CD8-positive, alpha-beta memory T cell (primary cell): ENCODE data around the gene TOGARAM2. TPM values are rescaled to one million over a fixed set of nuclear protein-coding genes. Genes with fewer than 3 reads are reported as not detected.

Source experiments
- CTCF ChIA-PET: fragments of 350-600 bp; sonication (Branson Sonifier 250); formaldehyde crosslinking; loops from one replicate; lab custom pipeline; 2021; ENCODE audit warnings: antibody characterized with exemption; lab: Charles Lee
- POLR2A ChIA-PET: fragments of 350-600 bp; sonication (Branson Sonifier 250); formaldehyde crosslinking; loops from one replicate; lab custom pipeline; 2021; ENCODE audit warnings: antibody characterized with exemption; lab: Charles Lee
- DNase-seq, 5 donors: peaks; one replicate each; pipeline versions ENCODE4 v3.0.0 to v3.0.0-alpha.2; 2020 to 2022; ENCODE audit warnings: mixed read lengths in 1 of 5
- H3K27ac ChIP-seq: one replicate; pipeline ENCODE4 v1.7.0; 2013; ENCODE audit warnings: low read depth, mild to moderate bottlenecking, low read length, moderate library complexity
- H3K27me3 ChIP-seq: 2 replicates; pipeline ENCODE4 v1.7.0; 2013; ENCODE audit warnings: low read length, mild to moderate bottlenecking; ENCODE audit not compliant: insufficient read depth, poor library complexity, severe bottlenecking
- H3K36me3 ChIP-seq: 2 replicates; pipeline ENCODE4 v1.7.0; 2013; ENCODE audit warnings: mild to moderate bottlenecking, low read length, moderate library complexity; ENCODE audit not compliant: insufficient read depth
- H3K4me1 ChIP-seq: 2 replicates; pipeline ENCODE4 v1.7.0; 2013; ENCODE audit warnings: mild to moderate bottlenecking, low read length, moderate library complexity; ENCODE audit not compliant: insufficient read depth
- H3K4me3 ChIP-seq: 2 replicates; pipeline ENCODE4 v1.7.0; 2013; ENCODE audit warnings: mild to moderate bottlenecking, low read length
- H3K9me3 ChIP-seq: 2 replicates; pipeline ENCODE4 v1.7.0; 2013; ENCODE audit warnings: mild to moderate bottlenecking, low read length
- H3K27ac Mint-ChIP-seq, 8 donors: one replicate each; pipeline ENCODE4 v1.8.0; 2020 to 2021; ENCODE audit warnings: mixed read lengths in 8 of 8, mild to moderate bottlenecking in 6 of 8, inconsistent platforms in 3 of 8, moderate library complexity in 3 of 8
- H3K27me3 Mint-ChIP-seq, 2 donors: one replicate each; pipeline ENCODE4 v1.8.0; 2020 to 2021; ENCODE audit warnings: mixed read lengths in 2 of 2, mild to moderate bottlenecking in 1 of 2, moderate library complexity in 1 of 2
- H3K36me3 Mint-ChIP-seq, 3 donors: one replicate each; pipeline ENCODE4 v1.8.0; 2020 to 2021; ENCODE audit warnings: mixed read lengths in 3 of 3, inconsistent platforms in 1 of 3, mild to moderate bottlenecking in 1 of 3
- H3K4me1 Mint-ChIP-seq, 3 donors: one replicate each; pipeline ENCODE4 v1.8.0; 2020 to 2021; ENCODE audit warnings: mixed read lengths in 3 of 3, inconsistent platforms in 1 of 3, mild to moderate bottlenecking in 1 of 3
- H3K4me3 Mint-ChIP-seq, 7 donors: one replicate each; pipeline ENCODE4 v1.8.0; 2020 to 2021; ENCODE audit warnings: mixed read lengths in 7 of 7, mild to moderate bottlenecking in 6 of 7, moderate library complexity in 4 of 7, inconsistent platforms in 2 of 7
- H3K9me3 Mint-ChIP-seq, 5 donors: one replicate each; pipeline ENCODE4 v1.8.0; 2020 to 2022; ENCODE audit warnings: mixed read lengths in 5 of 5, mild to moderate bottlenecking in 3 of 5, moderate library complexity in 2 of 5, inconsistent platforms in 1 of 5
- polyA plus RNA-seq: library from polyadenylated mRNA; unstranded; fragments of 300-500 nt; fragmentation: Illumina TruSeq; gene quantifications from one replicate; pipeline ENCODE4 v1.2.3, GENCODE V29; 2021
- total RNA-seq, 2 experiments: library from RNA; stranded (reverse); gene quantifications; one replicate each; pipeline ENCODE4 v1.2.3, GENCODE V29; 2021

TOGARAM2 gene
- total and polyA plus RNA-seq, 3 experiments from 2014 or later = 2.5 to 5.2 (median 5.0) TPM

GRCh38 chr2:29011418-29012060 lies 30.4 kb downstream of the TOGARAM2 start:
- H3K27me3 Mint-ChIP-seq = peaks cover 0 to 6% of the 10 kb centered on the region in 2 donors
- peak overlapping the region; percentile 28 for H3K4me3 ChIP-seq
- H3K27ac ChIP-seq = peak overlapping the region; percentile 93
- H3K9me3 ChIP-seq = no peaks in the 10 kb centered on the region
- peak overlapping the region; percentile 96 to 100 (median 99) for H3K27ac Mint-ChIP-seq
- H3K36me3 Mint-ChIP-seq = peaks cover 0 to 1% (median 0%) of the 10 kb centered on the region in 3 donors
- H3K4me1 ChIP-seq = peaks cover 82% of the 10 kb centered on the region
- peak overlapping the region; percentile 78 to 96 (median 80) for H3K4me3 Mint-ChIP-seq
- ChIA-PET CTCF (interaction anchor here (0.9 to 7.6 kb wide), 9 partner anchors 8 to 417 kb away, joined by 3 to 45 read pairs (median 5); no protein-coding TSS in a partner anchor), POLR2A (interaction anchor here (0.5 to 7.0 kb wide), 6 partner anchors 11 to 1135 kb away, joined by 3 to 83 read pairs (median 4); partner anchors contain the start of genes CLIP4 and YPEL5)
- H3K27me3 ChIP-seq = no peaks in the 10 kb centered on the region
- peaks cover 78 to 82% (median 80%) of the 10 kb centered on the region in 3 donors for H3K4me1 Mint-ChIP-seq
- H3K9me3 Mint-ChIP-seq = no peaks in the 10 kb centered on the region
- peak; percentile 81 to 95 (median 86) for DNase-seq
- H3K36me3 ChIP-seq = no peaks in the 10 kb centered on the region

- ChIA-PET CTCF (interaction anchor here (0.9 to 7.6 kb wide), 8 partner anchors 9 to 418 kb away, joined by 3 to 45 read pairs (median 4); no protein-coding TSS in a partner anchor), POLR2A (interaction anchor here (0.6 to 7.0 kb wide), 5 partner anchors 12 to 1134 kb away, joined by 3 to 83 read pairs (median 4); partner anchors contain the start of genes CLIP4 and YPEL5)
- DNase-seq = peak; percentile 17 to 77 (median 67)
- Mint-ChIP-seq H3K4me3 (peak overlapping the region; percentile 78 to 96 (median 88)), H3K4me1 (peaks cover 83 to 88% (median 86%) of the 10 kb centered on the region in 3 donors), H3K27ac (peak overlapping the region; percentile 96 to 100 (median 99)), H3K27me3 (peaks cover 0 to 6% of the 10 kb centered on the region in 2 donors), H3K9me3 (no peaks in the 10 kb centered on the region), H3K36me3 (peaks cover 0 to 2% (median 0%) of the 10 kb centered on the region in 3 donors)
- Histone ChIP-seq H3K27me3 (no peaks in the 10 kb centered on the region), H3K4me3 (peak overlapping the region; percentile 28), H3K9me3 (no peaks in the 10 kb centered on the region), H3K4me1 (peaks cover 88% of the 10 kb centered on the region), H3K27ac (peak overlapping the region; percentile 93), H3K36me3 (no peaks in the 10 kb centered on the region)
Measured at GRCh38 chr2:29012211-29012681, 31.1 kb downstream of the TOGARAM2 start.

- Mint-ChIP-seq H3K27me3 (peaks cover 0 to 6% of the 10 kb centered on the region in 2 donors), H3K27ac (peak overlapping the region; percentile 96 to 100 (median 99)), H3K9me3 (no peaks in the 10 kb centered on the region), H3K36me3 (peaks cover 0 to 4% (median 2%) of the 10 kb centered on the region in 3 donors), H3K4me1 (peaks cover 86 to 96% (median 91%) of the 10 kb centered on the region in 3 donors), H3K4me3 (peak overlapping the region; percentile 80 to 96 (median 88))
- peak in 1 of 5 donors; percentile 10 for DNase-seq
- H3K4me3 ChIP-seq = no peak overlapping the region
- ChIA-PET POLR2A (interaction anchor here (7.0 kb wide), 1 partner anchor 103 kb away, joined by 83 read pairs; the partner anchor contains the start of gene CLIP4), CTCF (interaction anchor here (1.1 to 7.6 kb wide), 6 partner anchors 10 to 103 kb away, joined by 4 to 45 read pairs (median 10); no protein-coding TSS in a partner anchor)
- H3K27me3 ChIP-seq = no peaks in the 10 kb centered on the region
- no peaks in the 10 kb centered on the region for H3K9me3 ChIP-seq
- peaks cover 96% of the 10 kb centered on the region for H3K4me1 ChIP-seq
- peak overlapping the region; percentile 93 for H3K27ac ChIP-seq
- H3K36me3 ChIP-seq = no peaks in the 10 kb centered on the region
Measured at GRCh38 chr2:29013057-29013780, 32.1 kb downstream of the TOGARAM2 start.

- peak overlapping the region; percentile 52 for H3K4me3 ChIP-seq
- Mint-ChIP-seq H3K9me3 (no peaks in the 10 kb centered on the region), H3K36me3 (peaks cover 0 to 6% (median 2%) of the 10 kb centered on the region in 3 donors), H3K27me3 (peaks cover 0 to 6% of the 10 kb centered on the region in 2 donors), H3K4me1 (peaks cover 82 to 95% (median 89%) of the 10 kb centered on the region in 3 donors), H3K4me3 (peak overlapping the region; percentile 80 to 93 (median 88)), H3K27ac (peak overlapping the region; percentile 96 to 100 (median 99))
- no peaks in the 10 kb centered on the region for H3K9me3 ChIP-seq
- peak overlapping the region; percentile 93 for H3K27ac ChIP-seq
- no peaks in the 10 kb centered on the region for H3K36me3 ChIP-seq
- H3K27me3 ChIP-seq = no peaks in the 10 kb centered on the region
- H3K4me1 ChIP-seq = peaks cover 87% of the 10 kb centered on the region
- CTCF ChIA-PET = interaction anchor here (0.8 to 7.6 kb wide), 14 partner anchors 14 to 103 kb away, joined by 3 to 45 read pairs (median 4); partner anchors contain the start of genes CLIP4 and TOGARAM2
- no peak for DNase-seq
- POLR2A ChIA-PET = interaction anchor here (7.0 kb wide), 1 partner anchor 102 kb away, joined by 83 read pairs; the partner anchor contains the start of gene CLIP4
Measured at GRCh38 chr2:29014331-29014730, 33.2 kb downstream of the TOGARAM2 start.

GRCh38 chr2:29014811-29015421 lies 33.8 kb downstream of the TOGARAM2 start:
- peaks cover 0 to 4% of the 10 kb centered on the region in 2 donors for H3K27me3 Mint-ChIP-seq
- H3K27me3 ChIP-seq = no peaks in the 10 kb centered on the region
- H3K4me1 ChIP-seq = peaks cover 81% of the 10 kb centered on the region
- H3K4me3 ChIP-seq = peak overlapping the region; percentile 52
- CTCF ChIA-PET = interaction anchor here (0.8 to 7.6 kb wide), 19 partner anchors 12 to 175 kb away, joined by 3 to 45 read pairs (median 4); partner anchors contain the start of genes CLIP4 and TOGARAM2
- peaks cover 0 to 6% (median 2%) of the 10 kb centered on the region in 3 donors for H3K36me3 Mint-ChIP-seq
- no peaks in the 10 kb centered on the region for H3K36me3 ChIP-seq
- no peaks in the 10 kb centered on the region for H3K9me3 ChIP-seq
- peak overlapping the region; percentile 93 for H3K27ac ChIP-seq
- POLR2A ChIA-PET = interaction anchor here (0.9 to 7.0 kb wide), 3 partner anchors 13 to 101 kb away, joined by 3 to 83 read pairs (median 5); partner anchors contain the start of gene CLIP4
- peak overlapping the region; percentile 96 to 100 (median 99) for H3K27ac Mint-ChIP-seq
- peak; percentile 64 to 87 (median 76) for DNase-seq
- H3K4me3 Mint-ChIP-seq = peak overlapping the region; percentile 80 to 93 (median 88)
- H3K4me1 Mint-ChIP-seq = peaks cover 77 to 95% (median 87%) of the 10 kb centered on the region in 3 donors
- no peaks in the 10 kb centered on the region for H3K9me3 Mint-ChIP-seq

- POLR2A ChIA-PET = interaction anchor here (0.9 to 7.0 kb wide), 3 partner anchors 14 to 100 kb away, joined by 3 to 83 read pairs (median 5); partner anchors contain the start of gene CLIP4
- peak overlapping the region; percentile 80 to 93 (median 88) for H3K4me3 Mint-ChIP-seq
- DNase-seq = no peak
- H3K4me1 Mint-ChIP-seq = peaks cover 73 to 90% (median 82%) of the 10 kb centered on the region in 3 donors
- H3K27ac Mint-ChIP-seq = peak overlapping the region; percentile 96 to 100 (median 99)
- CTCF ChIA-PET = interaction anchor here (0.6 to 7.6 kb wide), 18 partner anchors 11 to 174 kb away, joined by 3 to 45 read pairs (median 4); partner anchors contain the start of gene CLIP4
- Histone ChIP-seq H3K9me3 (no peaks in the 10 kb centered on the region), H3K36me3 (no peaks in the 10 kb centered on the region), H3K4me1 (peaks cover 71% of the 10 kb centered on the region), H3K4me3 (peak overlapping the region; percentile 52), H3K27ac (peak overlapping the region; percentile 93), H3K27me3 (no peaks in the 10 kb centered on the region)
- H3K9me3 Mint-ChIP-seq = no peaks in the 10 kb centered on the region
- peaks cover 0 to 4% of the 10 kb centered on the region in 2 donors for H3K27me3 Mint-ChIP-seq
- peaks cover 0 to 6% (median 6%) of the 10 kb centered on the region in 3 donors for H3K36me3 Mint-ChIP-seq
Measured at GRCh38 chr2:29015701-29016470, 34.8 kb downstream of the TOGARAM2 start.
